ENCODE measurements around the gene GNL3L.
"Not testable (repeated sequence)": the region's sequence is repeated elsewhere in the genome, so short reads cannot be mapped to it uniquely, and the experiment has no call there.

DNA sequence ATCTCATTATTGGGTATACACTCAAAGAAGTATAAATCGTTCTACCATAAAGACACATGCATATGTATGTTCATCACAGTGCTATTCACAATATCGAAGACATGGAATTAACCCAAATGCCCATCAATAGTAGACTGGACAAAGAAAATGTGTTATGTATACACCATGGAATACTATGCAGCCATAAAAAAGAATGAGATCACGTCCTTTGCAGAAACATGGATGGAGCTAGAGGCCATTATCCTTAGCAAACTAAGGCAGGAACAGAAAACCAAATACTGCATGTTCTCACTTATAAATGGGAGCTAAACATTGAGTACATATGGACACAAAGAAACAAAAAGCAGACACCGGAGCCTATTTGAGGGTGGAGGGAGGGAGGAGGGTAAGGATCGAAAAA lies 40.2 kb upstream of the GNL3L start:
- TF ChIP-seq POLR2AphosphoS5, POLR2A (IDR thresholded peaks at IDR 0.05): not testable (repeated sequence)

All from prostate gland (tissue), 1 donor.